HUES64 (cell line): ENCODE results near the gene CFAP97D2.
A peak's percentile ranks its signal among the peaks of the same experiment; 100 is the strongest.

Experiments
- H3K27ac ChIP-seq: 2 replicates; pipeline ENCODE4 v1.7.0; 2013; ENCODE audit warnings: low read depth, low read length, inconsistent platforms
- H3K27me3 ChIP-seq: 2 replicates; pipeline ENCODE4 v1.6.1; 2013; ENCODE audit warnings: mild to moderate bottlenecking, low read length; ENCODE audit not compliant: insufficient read depth
- H3K36me3 ChIP-seq: 2 replicates; pipeline ENCODE4 v1.6.1; 2013; ENCODE audit warnings: mild to moderate bottlenecking, low read length; ENCODE audit not compliant: insufficient read depth
- H3K4me1 ChIP-seq: 2 replicates; pipeline ENCODE4 v1.6.1; 2013; ENCODE audit warnings: mild to moderate bottlenecking, low read length, moderate library complexity; ENCODE audit not compliant: insufficient read depth
- H3K4me3 ChIP-seq: 2 replicates; pipeline ENCODE4 v1.5.1; 2013; ENCODE audit warnings: mild to moderate bottlenecking, low read length, moderate library complexity
- H3K9ac ChIP-seq: 2 replicates; pipeline ENCODE4 v1.6.1; 2013; ENCODE audit warnings: mild to moderate bottlenecking, low read depth, low read length
- H3K9me3 ChIP-seq: 2 replicates; pipeline ENCODE4 v1.6.1; 2013; ENCODE audit warnings: low read depth, low read length; ENCODE audit not compliant: insufficient read depth
- WGBS: fragments of 150-250, 120-280 bp; methylation state at CpG from one replicate; pipeline ENCODE4 v1.1.7; 2013; ENCODE audit warnings: missing lambda C conversion rate; 5-methylcytosine and 5-hydroxymethylcytosine counted together

CFAP97D2 gene

DNA sequence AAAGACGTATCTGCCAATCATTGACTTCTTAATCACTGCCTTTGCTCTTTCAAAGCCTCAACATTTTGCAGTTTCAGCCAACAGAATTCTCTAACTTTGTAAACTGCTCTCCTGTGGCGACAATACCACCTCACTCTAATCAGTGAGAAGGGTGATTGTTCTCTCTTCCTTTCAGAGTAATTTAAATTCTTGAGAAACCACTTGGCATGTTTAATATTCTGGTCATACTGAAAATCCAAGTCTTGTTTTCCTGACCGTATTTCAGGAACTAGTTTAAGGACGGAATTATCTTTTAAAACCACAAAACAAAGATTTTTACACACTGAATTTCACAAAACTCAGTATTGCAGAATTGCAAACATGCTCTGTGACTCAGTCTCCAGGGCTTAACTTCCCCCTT is 50.4 kb downstream of the CFAP97D2 start:
- H3K4me1 ChIP-seq: peaks cover 41% of the 10 kb centered on the region
- peak overlapping the region; percentile 0; the same call in 1 of the 2 replicates for H3K4me3 ChIP-seq
- peaks cover 6% of the 10 kb centered on the region; the same call in 1 of the 2 replicates for H3K27me3 ChIP-seq
- WGBS: 41% methylated on average over 4 of the region's 4 CpGs
- H3K36me3 ChIP-seq: no peaks in the 10 kb centered on the region
- peak overlapping the region; percentile 51 for H3K9ac ChIP-seq
- peak overlapping the region; percentile 94 for H3K27ac ChIP-seq
- H3K9me3 ChIP-seq: peaks cover 3% of the 10 kb centered on the region; the same call in 1 of the 2 replicates

DNA sequence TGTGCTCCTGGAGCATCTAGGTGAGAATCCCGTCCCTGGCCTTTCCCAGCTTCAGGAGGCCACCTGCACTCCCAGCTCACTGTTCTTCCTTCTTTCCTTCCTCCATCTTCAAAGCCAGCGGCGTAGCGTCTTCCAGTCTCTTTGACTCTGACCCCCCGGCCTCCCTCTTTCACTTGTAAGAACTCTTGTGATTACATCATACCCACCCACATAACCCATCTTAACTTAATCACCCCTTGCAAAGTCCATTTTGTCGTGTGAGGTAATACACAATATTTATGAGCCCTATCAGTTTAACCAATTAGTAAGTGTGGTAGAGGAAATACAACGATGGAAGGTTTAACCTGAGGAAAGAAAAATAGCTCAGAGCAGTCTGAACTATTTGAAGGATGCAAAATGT is 51.1 kb downstream of the CFAP97D2 start:
- Histone ChIP-seq H3K4me3 (peak overlapping the region; percentile 0; the same call in 1 of the 2 replicates), H3K9ac (peak overlapping the region; percentile 51)

GRCh38 chr13:114230575-114230974 is 51.5 kb downstream of the CFAP97D2 start:
- H3K4me3 ChIP-seq: no peak overlapping the region
- peaks cover 3% of the 10 kb centered on the region; the same call in 1 of the 2 replicates for H3K9me3 ChIP-seq
- H3K9ac ChIP-seq: peak overlapping the region; percentile 51
- peaks cover 41% of the 10 kb centered on the region for H3K4me1 ChIP-seq
- H3K27me3 ChIP-seq: peaks cover 6% of the 10 kb centered on the region; the same call in 1 of the 2 replicates
- WGBS: 30% methylated on average over 2 of the region's 3 CpGs
- H3K36me3 ChIP-seq: no peaks in the 10 kb centered on the region
- H3K27ac ChIP-seq: peak overlapping the region; percentile 94

More for the DNA sequence above, 51.1 kb downstream of the CFAP97D2 start:
- 27% methylated on average over 6 of the region's 7 CpGs for WGBS
- peaks cover 6% of the 10 kb centered on the region; the same call in 1 of the 2 replicates for H3K27me3 ChIP-seq
- peak overlapping the region; percentile 94 for H3K27ac ChIP-seq
- peaks cover 41% of the 10 kb centered on the region for H3K4me1 ChIP-seq
- H3K36me3 ChIP-seq: no peaks in the 10 kb centered on the region
- peaks cover 3% of the 10 kb centered on the region; the same call in 1 of the 2 replicates for H3K9me3 ChIP-seq

GRCh38 chr13:114231886-114232285 is 52.8 kb downstream of the CFAP97D2 start:
- 87% methylated on average over 8 of the region's 8 CpGs for WGBS
- Histone ChIP-seq H3K27ac (no peak overlapping the region), H3K4me3 (no peak overlapping the region), H3K36me3 (peaks cover 4% of the 10 kb centered on the region), H3K27me3 (peaks cover 6% of the 10 kb centered on the region; the same call in 1 of the 2 replicates), H3K9ac (no peak overlapping the region), H3K9me3 (peaks cover 3% of the 10 kb centered on the region; the same call in 1 of the 2 replicates), H3K4me1 (peaks cover 48% of the 10 kb centered on the region)

GRCh38 chr13:114234266-114234644 is 55.2 kb downstream of the CFAP97D2 start:
- Histone ChIP-seq H3K4me3 (peak overlapping the region; percentile 92; the same call in 1 of the 2 replicates), H3K9me3 (peaks cover 3% of the 10 kb centered on the region; the same call in 1 of the 2 replicates), H3K36me3 (peaks cover 28% of the 10 kb centered on the region), H3K9ac (no peak overlapping the region), H3K4me1 (peaks cover 25% of the 10 kb centered on the region), H3K27me3 (peaks cover 6% of the 10 kb centered on the region; the same call in 1 of the 2 replicates), H3K27ac (peak overlapping the region; percentile 57; the same call in 1 of the 2 replicates)
- 67% methylated on average over 3 of the region's 4 CpGs for WGBS

GRCh38 chr13:114234645-114235421 is 55.8 kb downstream of the CFAP97D2 start, which contains the start of gene CDC16:
Gene CDC16, plus strand, starts transcription at chr13:114234897. Its CDS starts 188 bp downstream, at chr13:114235085.
- Histone ChIP-seq H3K36me3 (peaks cover 34% of the 10 kb centered on the region), H3K4me1 (peaks cover 20% of the 10 kb centered on the region), H3K27ac (peak within 1 kb of the TSS; percentile 76), H3K27me3 (peaks cover 6% of the 10 kb centered on the region; the same call in 1 of the 2 replicates), H3K4me3 (peak within 1 kb of the TSS; percentile 92), H3K9me3 (peaks cover 3% of the 10 kb centered on the region; the same call in 1 of the 2 replicates), H3K9ac (peak within 1 kb of the TSS; percentile 87)
- 1% methylated on average over 76 of the region's 76 CpGs for WGBS

DNA sequence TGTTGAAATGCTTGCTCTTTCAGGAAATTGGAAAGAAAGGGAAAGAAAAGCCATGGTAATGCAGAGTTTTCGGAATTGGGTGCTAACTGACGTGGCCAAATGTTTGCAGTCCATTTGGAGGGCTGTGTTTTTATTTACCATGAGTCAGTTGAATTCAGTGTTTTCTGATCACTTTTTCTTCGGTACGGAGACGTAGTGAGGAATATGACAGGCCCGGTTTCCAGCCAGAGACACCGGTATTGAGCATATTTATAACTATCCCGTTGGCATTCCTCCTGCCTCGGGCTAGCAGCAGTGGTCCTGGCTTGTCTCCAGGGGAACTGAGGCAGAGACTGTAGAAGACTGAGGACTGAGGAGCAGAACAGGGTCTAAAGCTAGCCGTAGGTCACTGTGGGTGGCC is 56.6 kb downstream of the CFAP97D2 start:
- WGBS: 29% methylated on average over 10 of the region's 10 CpGs
- H3K36me3 ChIP-seq: peaks cover 41% of the 10 kb centered on the region

DNA sequence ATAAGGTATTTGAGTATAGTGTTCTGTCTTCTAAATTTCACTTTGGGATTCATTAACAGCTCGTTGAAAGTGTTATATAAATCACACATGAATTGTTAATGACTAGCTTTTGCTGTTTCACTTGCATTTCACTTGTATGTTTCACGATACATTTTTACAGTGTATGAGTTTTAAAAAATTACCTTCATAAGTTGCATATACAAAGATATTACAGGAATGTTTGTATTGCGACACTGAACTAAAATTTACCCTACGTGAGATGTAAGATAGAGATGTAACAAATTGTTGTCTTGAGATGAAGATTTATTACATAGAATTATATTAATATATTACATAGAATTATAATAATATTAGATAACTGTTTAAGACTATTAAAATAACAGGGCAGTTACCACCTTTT is 57.2 kb downstream of the CFAP97D2 start:
- Histone ChIP-seq H3K4me3 (peak overlapping the region; percentile 92), H3K36me3 (peaks cover 46% of the 10 kb centered on the region), H3K27ac (no peak overlapping the region), H3K9ac (no peak overlapping the region; the same call in 1 of the 2 replicates), H3K9me3 (peaks cover 3% of the 10 kb centered on the region; the same call in 1 of the 2 replicates), H3K4me1 (peaks cover 13% of the 10 kb centered on the region), H3K27me3 (peaks cover 6% of the 10 kb centered on the region; the same call in 1 of the 2 replicates)
- 80% methylated on average over 1 of the region's 4 CpGs for WGBS

More for the DNA sequence above, 56.6 kb downstream of the CFAP97D2 start:
- Histone ChIP-seq H3K4me3 (peak overlapping the region; percentile 92), H3K27me3 (peaks cover 6% of the 10 kb centered on the region; the same call in 1 of the 2 replicates), H3K27ac (no peak overlapping the region), H3K9me3 (peaks cover 3% of the 10 kb centered on the region; the same call in 1 of the 2 replicates), H3K4me1 (peaks cover 13% of the 10 kb centered on the region), H3K9ac (peak overlapping the region; percentile 87)

GRCh38 chr13:114237415-114238112 is 58.5 kb downstream of the CFAP97D2 start:
- H3K27me3 ChIP-seq: peaks cover 6% of the 10 kb centered on the region; the same call in 1 of the 2 replicates
- peaks cover 3% of the 10 kb centered on the region; the same call in 1 of the 2 replicates for H3K9me3 ChIP-seq
- H3K36me3 ChIP-seq: peaks cover 60% of the 10 kb centered on the region
- no peak overlapping the region for H3K4me3 ChIP-seq
- 97% methylated on average over 7 of the region's 7 CpGs for WGBS
- H3K9ac ChIP-seq: no peak overlapping the region
- H3K27ac ChIP-seq: no peak overlapping the region
- peaks cover 14% of the 10 kb centered on the region for H3K4me1 ChIP-seq

GRCh38 chr13:114241918-114242317 is 62.9 kb downstream of the CFAP97D2 start:
- peaks cover 98% of the 10 kb centered on the region for H3K36me3 ChIP-seq
- H3K27me3 ChIP-seq: no peaks in the 10 kb centered on the region
- no peaks in the 10 kb centered on the region for H3K9me3 ChIP-seq
- H3K4me1 ChIP-seq: peaks cover 2% of the 10 kb centered on the region; the same call in 1 of the 2 replicates
- H3K27ac ChIP-seq: no peak overlapping the region
- no peak overlapping the region for H3K9ac ChIP-seq
- no peak overlapping the region for H3K4me3 ChIP-seq
- WGBS: 97% methylated on average over 6 of the region's 6 CpGs
